NCI-H1694 (cell line): ENCODE data around the gene WSB1.
A peak's percentile ranks its signal among the peaks of the same experiment; 100 is the strongest.
"Not testable (repeated sequence)": the region's sequence is repeated elsewhere in the genome, so short reads cannot be mapped to it uniquely, and the experiment has no call there.

ENCODE experiments used
- DNase-seq: peaks from one replicate; lab custom pipeline; 2025; lab: John Stamatoyannopoulos, UW

Gene WSB1, protein sequence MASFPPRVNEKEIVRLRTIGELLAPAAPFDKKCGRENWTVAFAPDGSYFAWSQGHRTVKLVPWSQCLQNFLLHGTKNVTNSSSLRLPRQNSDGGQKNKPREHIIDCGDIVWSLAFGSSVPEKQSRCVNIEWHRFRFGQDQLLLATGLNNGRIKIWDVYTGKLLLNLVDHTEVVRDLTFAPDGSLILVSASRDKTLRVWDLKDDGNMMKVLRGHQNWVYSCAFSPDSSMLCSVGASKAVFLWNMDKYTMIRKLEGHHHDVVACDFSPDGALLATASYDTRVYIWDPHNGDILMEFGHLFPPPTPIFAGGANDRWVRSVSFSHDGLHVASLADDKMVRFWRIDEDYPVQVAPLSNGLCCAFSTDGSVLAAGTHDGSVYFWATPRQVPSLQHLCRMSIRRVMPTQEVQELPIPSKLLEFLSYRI

DNA sequence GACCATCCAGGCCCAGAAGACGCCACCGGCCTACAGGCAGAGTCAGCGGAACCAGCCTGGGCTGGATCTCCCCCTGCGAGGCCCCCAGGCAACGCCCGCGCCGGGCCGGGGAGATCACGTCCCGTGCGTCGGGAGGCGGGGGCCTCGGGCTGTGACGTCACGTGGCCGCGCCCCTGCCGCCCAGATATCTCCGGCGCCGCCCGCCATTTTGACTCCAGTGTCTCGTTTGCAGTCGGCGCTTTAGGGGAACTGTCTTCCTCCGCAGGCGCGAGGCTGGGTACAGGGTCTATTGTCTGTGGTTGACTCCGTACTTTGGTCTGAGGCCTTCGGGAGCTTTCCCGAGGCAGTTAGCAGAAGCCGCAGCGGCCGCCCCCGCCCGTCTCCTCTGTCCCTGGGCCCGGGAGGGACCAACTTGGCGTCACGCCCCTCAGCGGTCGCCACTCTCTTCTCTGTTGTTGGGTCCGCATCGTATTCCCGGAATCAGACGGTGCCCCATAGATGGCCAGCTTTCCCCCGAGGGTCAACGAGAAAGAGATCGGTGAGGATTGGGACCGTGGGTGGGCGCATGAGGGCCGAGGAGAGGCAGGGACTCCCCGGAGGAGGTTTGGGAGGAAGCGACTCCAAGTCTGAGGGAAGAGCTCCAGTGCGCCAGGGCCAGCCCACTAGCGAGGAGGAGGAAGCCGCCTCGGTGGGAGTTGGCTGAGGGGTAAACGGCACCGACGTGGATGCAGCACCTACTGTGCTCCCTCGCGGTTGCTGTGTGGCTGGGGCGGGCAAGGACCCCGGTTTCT, at the start of gene WSB1:
Gene WSB1, plus strand, starts transcription at position 217 of the 791 bp plus-strand sequence. Its CDS starts 282 bp downstream, at position 499.
- peak; percentile 80 for DNase-seq

DNA sequence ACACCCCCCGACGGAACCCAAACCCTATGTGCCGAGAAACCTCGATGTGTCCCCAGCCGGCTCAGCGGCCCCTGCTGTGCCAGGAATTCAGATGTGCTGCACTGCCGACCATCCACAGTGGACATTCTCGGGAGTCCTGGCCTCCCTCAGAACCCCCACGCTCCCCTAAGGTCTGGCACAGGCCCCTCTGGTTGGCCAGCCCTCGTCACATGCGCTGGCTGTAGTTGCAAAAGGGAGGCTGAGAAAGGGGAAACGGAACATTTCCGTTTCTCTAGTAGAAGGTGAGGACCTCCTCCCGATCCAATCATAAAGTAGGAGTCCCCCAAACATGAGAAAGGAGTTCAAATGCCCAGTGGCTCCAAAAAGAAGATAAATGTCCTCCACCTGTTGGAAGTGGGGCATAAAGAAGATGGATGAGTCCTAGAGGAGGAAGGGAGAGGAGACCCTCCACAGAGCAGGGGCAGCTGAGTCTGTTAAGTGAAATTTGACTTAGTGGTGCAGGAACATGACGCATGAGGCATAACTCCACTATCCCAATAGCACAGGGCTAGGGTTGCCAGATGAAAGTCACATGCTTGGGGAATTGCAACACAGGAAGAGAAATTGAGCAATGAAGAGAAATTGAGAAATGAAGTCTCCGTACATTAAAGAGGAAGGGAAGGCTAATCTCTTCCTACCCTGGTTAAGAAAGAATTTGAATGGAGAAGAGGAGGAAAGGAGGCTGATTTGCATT, 49.3 kb upstream of the WSB1 start:
- DNase-seq: no peak

DNA sequence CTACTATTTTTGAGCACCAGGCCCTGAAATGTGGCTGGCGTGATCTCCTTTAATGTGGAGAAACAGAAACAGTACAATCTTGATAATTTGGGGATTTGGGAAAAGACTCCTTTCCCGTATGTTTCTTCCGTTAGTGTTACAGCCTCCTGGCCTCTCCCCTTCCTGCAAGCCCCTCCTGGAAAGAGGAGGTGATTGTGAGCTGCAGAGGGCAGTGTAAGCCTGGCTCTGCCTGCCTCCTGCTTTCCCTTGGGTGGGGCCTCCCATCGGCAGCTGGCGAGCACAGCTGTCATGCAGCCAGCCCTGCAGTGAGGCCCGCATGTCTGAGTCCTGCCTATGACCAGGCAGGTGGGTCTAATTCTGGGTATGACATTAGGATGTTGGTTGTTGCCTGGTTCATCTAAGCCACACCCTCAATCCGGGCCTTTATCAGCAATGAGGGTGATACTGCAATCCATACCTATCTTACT, 48.7 kb upstream of the WSB1 start:
- DNase-seq: peak; percentile 85

DNA sequence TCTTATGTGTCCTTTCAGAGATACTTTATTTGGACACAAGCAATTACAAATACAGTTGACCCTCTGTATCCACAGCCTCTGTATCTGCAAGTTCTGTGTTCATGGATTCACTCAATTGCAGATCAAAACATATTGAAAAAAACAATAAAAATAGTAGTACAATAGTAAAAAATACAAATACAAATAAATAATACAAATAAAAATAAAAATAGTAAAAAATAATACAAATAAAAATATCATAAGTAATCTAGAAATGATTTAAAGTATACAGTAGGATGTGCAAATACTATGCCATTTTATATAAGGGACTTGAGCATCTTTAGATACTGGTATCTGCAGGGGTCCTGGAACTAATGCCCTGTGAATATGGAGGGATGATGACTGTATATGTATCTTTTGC, 47.4 kb upstream of the WSB1 start:
- DNase-seq: no peak

DNA sequence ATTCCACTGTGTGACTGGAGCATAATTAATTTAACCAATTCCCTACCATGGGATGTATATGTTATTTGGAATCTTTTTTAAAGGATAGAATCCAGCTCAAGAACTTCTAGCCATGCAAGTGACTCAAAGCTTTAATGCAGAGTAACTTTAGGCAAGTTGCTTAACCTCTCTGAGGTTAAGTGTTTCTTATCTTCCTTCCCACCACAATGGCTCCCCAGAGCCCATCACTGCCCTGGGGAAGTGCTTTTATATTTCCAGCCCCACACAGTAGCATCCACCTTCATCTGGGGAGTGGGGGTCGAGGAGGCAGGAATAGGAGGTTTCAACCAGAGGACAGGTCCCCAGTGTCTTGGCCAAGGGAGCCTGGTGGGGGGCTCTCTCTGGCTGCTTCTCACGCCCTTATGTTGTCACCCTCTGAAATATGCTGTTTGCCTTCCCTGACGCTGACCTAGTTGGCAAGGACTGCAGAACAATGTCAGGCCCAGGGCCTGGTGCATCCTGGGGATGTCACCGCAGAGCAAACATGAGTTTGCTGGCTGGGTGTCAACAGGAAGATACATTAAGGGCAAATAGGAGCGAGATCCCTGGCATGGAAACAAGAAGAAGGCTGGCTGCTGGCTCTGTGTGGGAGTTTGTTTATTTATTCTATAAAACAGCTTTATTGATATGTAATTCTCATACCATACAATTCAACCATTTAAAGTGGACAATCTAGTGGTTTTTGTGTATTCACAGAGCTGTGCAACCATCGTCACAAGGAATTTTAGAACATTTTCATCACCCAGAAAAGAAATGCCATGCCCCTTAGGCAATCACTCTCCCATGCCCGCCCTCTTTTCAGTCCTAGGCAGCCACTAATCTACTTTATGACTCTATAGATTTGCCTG, 46.6 kb upstream of the WSB1 start:
- peak; percentile 56 for DNase-seq

DNA sequence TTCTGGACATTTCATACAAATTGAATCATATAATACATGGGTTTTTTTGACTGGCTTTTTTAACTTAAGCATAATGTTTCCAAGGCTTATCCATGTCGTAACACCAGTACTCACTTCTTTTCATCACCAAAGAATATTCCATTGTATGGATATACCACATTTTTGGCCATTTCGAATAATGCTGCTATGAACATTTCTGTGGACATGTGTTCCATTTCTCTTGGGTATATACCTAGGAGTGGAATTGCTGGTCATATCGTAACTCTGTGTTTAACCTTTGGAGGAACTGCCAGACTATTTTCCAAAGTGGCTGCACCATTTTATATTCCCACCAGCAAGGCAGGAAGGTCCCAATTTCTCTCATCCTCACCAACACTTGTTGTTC, 46.0 kb upstream of the WSB1 start:
- no peak for DNase-seq

DNA sequence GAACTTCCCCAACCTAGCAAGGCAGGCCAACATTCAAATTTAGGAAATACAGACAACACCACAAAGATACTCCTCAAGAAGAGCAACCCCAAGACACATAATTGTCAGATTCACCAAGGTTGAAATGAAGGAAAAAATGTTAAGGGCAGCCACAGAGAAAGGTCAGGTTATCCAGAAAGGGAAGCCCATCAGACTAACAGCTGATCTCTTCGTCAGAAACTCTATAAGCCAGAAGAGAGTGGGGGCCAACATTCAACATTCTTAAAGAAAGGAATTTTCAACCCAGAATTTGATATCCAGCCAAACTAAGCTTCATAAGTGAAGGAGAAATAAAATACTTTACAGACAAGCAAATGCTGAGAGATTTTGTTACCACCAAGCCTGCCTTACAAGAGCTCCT, 43.1 kb upstream of the WSB1 start:
- DNase-seq: not testable (repeated sequence)

DNA sequence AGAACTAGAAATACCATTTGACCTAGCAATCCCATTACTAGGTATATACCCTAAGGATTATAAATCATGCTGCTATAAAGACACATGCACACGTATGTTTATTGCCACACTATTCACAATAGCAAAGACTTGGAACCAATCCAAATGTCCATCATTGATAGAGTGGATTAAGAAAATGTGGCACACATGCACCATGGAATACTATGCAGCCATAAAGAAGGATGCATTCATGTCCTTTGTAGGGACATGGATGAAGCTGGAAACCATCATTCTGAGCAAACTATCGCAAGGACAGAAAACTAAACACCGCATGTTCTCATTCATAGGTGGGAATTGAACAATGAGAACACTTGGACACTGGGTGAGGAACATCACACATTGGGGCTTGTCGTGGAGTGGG, 39.1 kb upstream of the WSB1 start:
- DNase-seq: not testable (repeated sequence)

DNA sequence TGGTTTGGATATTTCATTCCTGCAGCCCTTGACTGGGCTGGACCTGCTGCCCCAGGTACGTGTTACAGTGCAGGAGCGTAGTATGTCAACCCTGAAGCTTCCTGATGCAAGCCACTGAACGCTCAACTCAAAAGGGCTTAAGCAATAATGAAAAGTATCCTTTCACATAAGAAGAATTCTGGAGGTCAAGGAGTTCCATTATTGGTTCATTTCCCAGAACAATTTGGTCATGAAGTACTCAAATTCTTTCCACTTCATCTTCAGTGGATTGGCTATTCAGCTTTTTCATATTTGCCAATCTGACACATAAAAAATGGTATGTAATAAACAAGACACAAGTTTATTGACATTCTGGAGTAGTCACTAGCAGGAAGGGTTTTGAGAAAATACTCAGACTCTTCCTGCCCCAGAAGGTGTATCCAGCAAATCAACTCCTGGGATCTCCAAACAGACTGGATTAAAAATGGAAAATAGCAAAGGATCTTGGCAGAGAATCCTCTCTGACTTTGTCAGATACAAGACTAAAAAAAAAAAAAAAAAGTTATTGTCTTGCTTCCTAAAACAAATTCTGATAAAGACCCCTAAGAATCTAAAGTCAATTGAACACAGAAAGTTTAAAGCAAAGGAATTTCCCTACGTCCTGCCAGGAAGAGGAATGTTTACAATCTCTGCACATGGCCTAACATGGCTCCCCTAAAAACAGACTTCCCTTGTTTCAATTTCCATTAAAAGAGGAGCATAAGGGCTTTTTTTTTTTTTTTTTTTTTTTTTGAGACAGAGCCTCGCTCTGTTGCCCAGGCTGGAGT, 37.5 kb upstream of the WSB1 start:
- DNase-seq: no peak

DNA sequence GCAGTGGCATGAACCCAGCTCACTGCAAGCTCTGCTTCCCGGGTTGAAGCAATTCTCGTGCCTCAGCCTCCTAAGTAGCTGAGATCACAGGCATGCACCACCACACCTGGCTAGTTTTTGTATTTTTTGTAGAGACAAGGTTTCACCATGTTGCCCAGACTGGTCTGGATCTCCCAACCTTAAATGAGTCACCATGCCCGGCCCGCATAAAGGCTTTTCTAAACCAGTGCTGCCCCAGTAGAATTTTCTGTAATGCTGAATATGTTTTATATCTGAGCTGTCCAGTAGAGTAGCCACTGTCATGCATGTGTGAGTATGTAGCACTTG, 36.9 kb upstream of the WSB1 start:
- no peak for DNase-seq

DNA sequence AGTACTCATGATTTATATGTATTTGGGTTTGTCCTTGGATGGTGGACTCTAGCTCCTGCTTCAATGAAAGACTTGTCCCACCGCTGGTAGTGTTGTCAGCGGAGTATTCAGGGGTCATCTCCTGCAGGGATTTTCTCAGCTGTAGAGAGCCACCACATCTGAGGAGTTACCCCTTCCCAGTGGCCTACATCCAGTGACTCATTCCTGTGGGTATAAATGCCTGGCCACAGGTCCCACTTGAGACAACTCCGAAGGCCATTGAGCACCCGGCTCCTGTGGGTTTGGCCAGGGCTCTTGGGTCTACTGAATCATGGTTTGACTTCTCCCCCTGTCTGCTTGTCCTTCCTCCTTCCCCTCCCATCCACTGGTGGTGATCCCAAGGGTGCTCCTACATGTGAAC, 34.6 kb upstream of the WSB1 start:
- DNase-seq: no peak

DNA sequence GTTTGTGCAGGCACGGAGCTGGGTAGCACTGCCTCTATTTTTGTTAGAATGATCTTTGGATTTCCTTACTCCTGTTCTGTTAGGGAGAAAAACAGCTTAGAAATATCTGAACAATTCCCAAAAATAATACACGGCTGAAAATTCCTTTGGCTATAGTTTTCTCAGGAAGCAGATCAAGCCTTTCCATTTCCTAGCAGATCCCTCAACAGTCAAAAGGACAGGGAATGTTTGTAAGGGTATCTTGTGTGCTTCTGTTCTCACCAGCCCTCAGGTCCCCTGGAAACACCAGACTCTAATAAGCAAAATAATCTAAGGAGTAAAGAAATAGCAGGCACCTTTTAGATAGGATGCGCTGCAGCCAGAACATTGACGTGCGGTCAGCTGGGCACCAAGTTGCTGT, 30.5 kb upstream of the WSB1 start:
- DNase-seq: no peak

DNA sequence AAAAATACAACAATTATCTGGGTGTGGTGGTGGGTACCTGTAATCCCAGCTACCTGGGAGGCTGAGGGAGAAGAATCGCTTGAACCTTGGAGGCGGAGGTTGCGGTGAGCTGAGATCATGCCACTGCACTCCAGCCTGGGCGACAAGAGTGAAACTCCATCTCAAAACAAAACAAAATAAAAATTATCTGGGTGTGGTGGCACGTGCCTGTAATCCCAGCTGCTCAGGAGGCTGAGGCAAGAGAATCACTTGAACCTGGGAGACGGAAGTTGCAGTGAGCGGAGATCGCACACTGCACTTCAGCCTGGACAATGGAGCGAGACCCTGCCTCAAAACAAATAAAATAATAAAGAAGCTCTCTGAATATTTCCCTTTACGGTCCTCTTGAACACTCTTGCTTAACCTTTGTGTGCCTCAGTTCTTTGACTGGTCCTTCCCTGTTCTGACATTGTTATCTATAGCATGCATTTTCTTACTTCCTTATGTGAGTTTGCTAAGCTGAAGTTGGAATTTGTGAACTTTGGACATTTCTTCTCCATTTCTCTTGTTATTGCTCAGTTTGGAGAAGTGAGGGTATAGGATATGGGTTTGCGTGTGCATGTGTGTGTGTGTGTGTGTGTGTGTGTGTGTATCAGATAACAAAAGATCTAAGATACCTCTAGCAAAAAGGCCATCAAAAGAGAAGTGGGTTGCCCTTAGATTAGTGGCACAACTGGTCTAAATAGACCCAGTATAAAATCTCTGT, 29.7 kb upstream of the WSB1 start:
- DNase-seq: no peak

DNA sequence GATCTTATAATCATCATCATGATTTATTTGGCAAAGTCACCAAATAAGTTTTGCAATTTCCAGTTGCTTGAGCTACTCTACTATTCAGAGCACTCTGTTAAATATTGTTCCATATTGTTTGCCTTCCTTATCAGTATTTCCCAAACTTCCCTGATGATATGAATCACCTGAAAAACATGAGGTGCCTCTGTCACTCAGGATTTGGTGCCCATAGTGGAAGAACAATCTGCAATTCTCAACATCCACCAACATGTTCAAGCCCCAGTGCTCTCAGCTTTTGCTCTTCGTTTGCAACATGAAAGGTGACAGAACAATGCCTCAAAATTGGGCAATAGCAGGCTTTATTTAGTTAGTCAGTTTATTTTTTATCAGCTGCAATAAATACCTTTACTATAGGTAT, 28.6 kb upstream of the WSB1 start:
- no peak for DNase-seq

DNA sequence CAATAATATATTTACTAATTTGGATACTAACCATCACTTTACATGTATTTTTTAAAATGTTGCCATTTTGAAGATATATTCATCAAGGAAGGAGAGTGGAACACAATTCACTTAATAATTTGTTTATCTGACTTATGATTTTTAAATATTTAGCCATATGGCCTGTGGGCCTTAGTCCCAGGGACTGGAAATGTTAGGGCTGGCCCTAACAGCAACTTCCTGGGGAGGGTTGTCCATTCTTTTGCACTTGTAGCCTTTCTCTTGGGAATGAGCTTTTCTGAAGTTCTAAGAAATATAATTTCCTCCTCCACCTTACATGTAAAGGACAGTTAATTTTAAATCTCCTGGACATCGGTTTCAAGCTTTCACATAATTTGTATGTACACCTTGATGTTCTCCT, 27.7 kb upstream of the WSB1 start:
- DNase-seq: no peak

DNA sequence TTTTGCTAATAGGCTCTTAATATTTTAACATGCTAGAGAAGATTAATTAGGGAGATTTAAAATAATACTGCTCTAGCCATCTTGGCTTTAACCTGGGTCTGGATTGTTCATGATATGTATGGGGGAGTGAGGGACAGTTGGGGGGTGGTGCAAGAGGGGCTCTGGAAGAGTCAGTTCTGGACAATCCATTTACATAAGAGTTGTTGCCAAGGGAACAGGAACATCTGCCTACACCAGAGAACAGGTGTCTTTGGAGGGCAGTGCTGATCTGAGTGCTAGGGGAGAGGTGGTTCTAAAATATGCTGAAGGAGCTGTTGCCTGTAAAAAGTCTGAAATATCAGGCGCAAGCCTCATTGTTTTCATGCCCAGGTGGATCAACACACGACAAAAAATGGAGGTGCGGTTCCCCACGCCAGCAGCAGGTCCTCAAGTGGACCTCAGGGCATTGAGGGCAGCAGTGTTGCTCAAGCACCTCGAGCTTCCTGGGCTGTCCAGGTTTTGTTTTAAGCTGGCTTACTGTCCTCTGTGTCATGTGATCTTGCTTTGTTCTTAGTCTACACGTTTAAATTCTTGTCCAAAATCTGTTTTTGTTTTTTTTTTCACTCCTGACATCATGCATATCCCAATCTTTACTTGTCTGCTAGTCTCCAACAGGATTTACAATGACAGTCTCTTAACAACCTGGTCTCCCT, 25.4 kb upstream of the WSB1 start:
- no peak for DNase-seq

DNA sequence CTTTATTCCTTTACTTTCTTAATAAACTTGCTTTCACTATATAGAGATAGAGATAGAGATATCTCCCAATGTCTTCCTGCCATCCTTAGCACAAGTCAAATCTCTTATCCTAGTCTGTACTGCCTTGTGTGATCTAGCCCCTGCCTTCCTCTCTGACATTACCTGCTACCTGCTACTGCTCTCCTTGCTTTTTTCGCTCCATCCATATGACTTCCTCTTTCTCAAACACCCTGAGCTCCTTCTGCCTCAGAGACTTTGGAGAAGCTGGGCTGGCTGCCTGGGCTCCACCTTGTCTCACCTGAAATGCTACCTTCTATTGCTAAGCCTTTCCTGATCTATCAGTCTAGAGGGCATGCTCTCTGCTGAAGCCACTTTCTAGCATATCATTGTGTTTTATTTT, 24.7 kb upstream of the WSB1 start:
- DNase-seq: no peak

DNA sequence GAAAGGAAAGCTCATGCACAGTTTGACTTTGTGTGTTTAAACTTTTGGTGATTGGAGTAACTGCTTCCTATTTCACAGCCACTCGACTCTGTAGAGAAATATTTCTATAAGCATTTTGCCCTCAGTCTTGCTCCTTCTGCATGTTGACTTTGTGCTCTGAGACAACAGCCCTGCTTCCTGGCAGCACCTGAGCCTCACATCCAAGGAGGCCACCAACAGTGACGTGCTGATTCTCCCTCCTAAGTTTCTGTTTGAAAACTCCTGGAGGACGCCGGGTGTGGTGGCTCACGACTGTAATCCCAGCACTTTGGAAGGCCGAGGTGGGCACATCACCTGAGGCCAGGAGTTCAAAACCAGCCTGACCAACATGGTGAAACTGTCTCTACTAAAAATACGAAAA, 23.9 kb upstream of the WSB1 start:
- DNase-seq: no peak

DNA sequence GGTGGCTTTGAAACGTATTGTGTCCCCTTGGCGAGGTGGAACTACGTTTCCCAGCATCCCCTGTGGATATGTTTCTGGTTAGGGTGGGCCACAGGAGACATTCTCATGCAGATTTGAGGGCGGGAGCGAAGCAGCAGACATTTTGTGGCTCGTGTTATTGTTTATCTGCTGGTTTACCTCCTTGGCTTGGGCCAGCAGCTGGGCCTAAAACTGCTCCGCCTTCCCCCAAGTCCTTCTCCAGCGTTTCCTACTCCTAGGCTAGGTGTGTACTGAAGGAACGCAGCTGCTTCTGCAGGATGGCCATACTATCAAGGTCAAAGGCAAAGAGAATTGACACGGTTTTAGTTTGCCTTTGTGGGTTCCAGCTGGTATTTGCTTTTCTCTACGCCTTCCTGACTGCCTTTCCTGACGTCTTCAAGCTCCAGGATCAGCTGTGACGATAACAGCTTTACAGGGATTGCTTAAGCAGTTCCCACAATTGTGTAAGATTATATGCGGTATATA, 17.2 kb upstream of the WSB1 start:
- DNase-seq: no peak
